CD4-positive, alpha-beta T cell (primary cell): Measurements from ENCODE around the gene KLHL18. TPM values are rescaled to one million over a fixed set of nuclear protein-coding genes. Genes with fewer than 3 reads are reported as not detected.

ENCODE experiments used
- ATAC-seq: fragments of 200-7000 bp; cut with Tn5 transposase; one replicate; pipeline ENCODE4 v1.10.0; 2022; ENCODE audit warnings: mild to moderate bottlenecking; ENCODE audit not compliant: poor library complexity
- CTCF ChIA-PET: fragments of 350-600 bp; sonication (Branson Sonifier 250); formaldehyde crosslinking; loops from one replicate; lab custom pipeline; 2021; ENCODE audit warnings: antibody characterized with exemption, inconsistent platforms; lab: Charles Lee
- POLR2A ChIA-PET: fragments of 350-600 bp; sonication (Branson Sonifier 250); formaldehyde crosslinking; loops from one replicate; lab custom pipeline; 2021; ENCODE audit warnings: antibody characterized with exemption, inconsistent platforms; lab: Charles Lee
- DNase-seq, 14 experiments: peaks; one replicate each; pipeline ENCODE4 v3.0.0-alpha.2; 2013 to 2020; ENCODE audit warnings: mixed read lengths in 2 of 14
- H3K27ac ChIP-seq, 2 donors: one replicate each; pipeline versions ENCODE4 v1.5.1 to v1.7.0; 2013; ENCODE audit warnings: low read length in 2 of 2, low read depth in 1 of 2, mild to moderate bottlenecking in 1 of 2
- H3K27me3 ChIP-seq, 2 experiments: 1 replicate in 1 of 2; 2 replicates in 1 of 2; pipeline versions ENCODE4 v1.6.1 to v1.7.0; 2013; ENCODE audit warnings: low read length in 2 of 2, control low read depth in 1 of 2, mild to moderate bottlenecking in 1 of 2, moderate library complexity in 1 of 2; ENCODE audit not compliant: insufficient read depth in 2 of 2, control insufficient read depth in 1 of 2
- H3K36me3 ChIP-seq: one replicate; pipeline ENCODE4 v1.6.1; 2013; ENCODE audit warnings: low read length, control low read depth; ENCODE audit not compliant: insufficient read depth
- H3K4me1 ChIP-seq: one replicate; pipeline ENCODE4 v1.6.1; 2013; ENCODE audit warnings: low read length, control low read depth; ENCODE audit not compliant: insufficient read depth
- H3K4me3 ChIP-seq: one replicate; pipeline ENCODE4 v1.5.1; 2013; ENCODE audit warnings: mild to moderate bottlenecking, low read length, moderate library complexity
- H3K9me3 ChIP-seq, 2 experiments: 1 replicate in 1 of 2; 2 replicates in 1 of 2; pipeline versions ENCODE4 v1.6.1 to v1.7.0; 2013; ENCODE audit warnings: low read length in 2 of 2, mild to moderate bottlenecking in 2 of 2, control low read depth in 1 of 2, moderate library complexity in 1 of 2; ENCODE audit not compliant: control insufficient read depth in 1 of 2, insufficient read depth in 1 of 2
- H3K27ac Mint-ChIP-seq: one replicate; pipeline ENCODE4 v1.8.0; 2020; ENCODE audit warnings: mixed read lengths
- H3K27me3 Mint-ChIP-seq: one replicate; pipeline ENCODE4 v1.8.0; 2021; ENCODE audit warnings: mixed read lengths
- H3K36me3 Mint-ChIP-seq: one replicate; pipeline ENCODE4 v1.8.0; 2021; ENCODE audit warnings: low read depth, mixed read lengths
- H3K4me1 Mint-ChIP-seq: one replicate; pipeline ENCODE4 v1.8.0; 2021; ENCODE audit warnings: low read depth, mixed read lengths
- H3K4me3 Mint-ChIP-seq: one replicate; pipeline ENCODE4 v1.8.0; 2020; ENCODE audit warnings: mild to moderate bottlenecking, mixed read lengths
- H3K9me3 Mint-ChIP-seq: one replicate; pipeline ENCODE4 v1.8.0; 2020; ENCODE audit warnings: mixed read lengths
- CTCF ChIP-seq: fragments of 200-600 bp; IDR thresholded peaks from one replicate; pipeline ENCODE4 v1.8.0; 2022; ENCODE audit warnings: antibody characterized with exemption, mild to moderate bottlenecking
- intact Hi-C, 2 experiments: fragments of 100-400 bp; cut with DNase I in 1 of 2; cut with micrococcal nuclease in 1 of 2; formaldehyde crosslinking; loops; one replicate each; pipeline versions ENCODE4 v1.15.1 to v1.9.0; 2023 to 2025; cut with DNase I, micrococcal nuclease
- total RNA-seq, 174 experiments: library from RNA in 2 of 174; stranded (reverse) in 2 of 174; gene quantifications; one replicate each; pipeline ENCODE4 v1.2.3 and lab custom pipeline; 2021 to 2026

KLHL18 gene
- total RNA-seq, 2 experiments from 2014 or later: 43.3 to 43.7 TPM

- Histone ChIP-seq H3K36me3 (no peaks in the 10 kb centered on the region), H3K27ac (no peak overlapping the region), H3K4me3 (no peak overlapping the region), H3K4me1 (peaks cover 5% of the 10 kb centered on the region), H3K9me3 (no peaks in the 10 kb centered on the region), H3K27me3 (no peaks in the 10 kb centered on the region)
- TF ChIP-seq CTCF: peak; percentile 26
- H3K27ac Mint-ChIP-seq: no peak overlapping the region
- H3K4me3 Mint-ChIP-seq: no peak overlapping the region
- no peaks in the 10 kb centered on the region for H3K9me3 Mint-ChIP-seq
- ATAC-seq (no peak), DNase-seq (peak in 12 of 14 experiments; percentile 7 to 60 (median 22))
- H3K27me3 Mint-ChIP-seq: no peaks in the 10 kb centered on the region
- H3K4me1 Mint-ChIP-seq: no peaks in the 10 kb centered on the region
- intact Hi-C loops: loop anchor here in 1 of 2 experiments (2.0 to 5.0 kb wide), 2 partner anchors 504 to 664 kb away; no protein-coding TSS in a partner anchor
- no peaks in the 10 kb centered on the region for H3K36me3 Mint-ChIP-seq
- POLR2A ChIA-PET: no interaction called here
- CTCF ChIA-PET: no interaction called here
Observed at GRCh38 chr3:47370887-47371697, 88.3 kb downstream of the KLHL18 start.

- Histone ChIP-seq H3K27ac (no peak overlapping the region), H3K36me3 (no peaks in the 10 kb centered on the region), H3K4me1 (peaks cover 10% of the 10 kb centered on the region), H3K9me3 (no peaks in the 10 kb centered on the region), H3K27me3 (no peaks in the 10 kb centered on the region), H3K4me3 (no peak overlapping the region)
- TF ChIP-seq CTCF: no peak
- POLR2A ChIA-PET: no interaction called here
- H3K36me3 Mint-ChIP-seq: no peaks in the 10 kb centered on the region
- H3K27me3 Mint-ChIP-seq: no peaks in the 10 kb centered on the region
- DNase-seq: no peak
- intact Hi-C loops: loop anchor here in 1 of 2 experiments (5.0 kb wide), 1 partner anchor 667 kb away; no protein-coding TSS in a partner anchor
- CTCF ChIA-PET: no interaction called here
- H3K4me1 Mint-ChIP-seq: peaks cover 9% of the 10 kb centered on the region
- no peak for ATAC-seq
- no peaks in the 10 kb centered on the region for H3K9me3 Mint-ChIP-seq
- H3K27ac Mint-ChIP-seq: no peak overlapping the region
- no peak overlapping the region for H3K4me3 Mint-ChIP-seq
Observed at GRCh38 chr3:47374587-47374986, 91.8 kb downstream of the KLHL18 start.

- Histone ChIP-seq H3K4me3 (no peak overlapping the region), H3K27ac (no peak overlapping the region), H3K9me3 (no peaks in the 10 kb centered on the region), H3K36me3 (no peaks in the 10 kb centered on the region), H3K4me1 (peaks cover 15% of the 10 kb centered on the region), H3K27me3 (no peaks in the 10 kb centered on the region)
- DNase-seq (no peak), ATAC-seq (no peak)
- TF ChIP-seq CTCF: no peak
- no peak overlapping the region for H3K4me3 Mint-ChIP-seq
- no peaks in the 10 kb centered on the region for H3K27me3 Mint-ChIP-seq
- H3K27ac Mint-ChIP-seq: no peak overlapping the region
- intact Hi-C loops: no loop called here
- H3K9me3 Mint-ChIP-seq: no peaks in the 10 kb centered on the region
- ChIA-PET CTCF (no interaction called here), POLR2A (no interaction called here)
- peaks cover 4% of the 10 kb centered on the region for H3K36me3 Mint-ChIP-seq
- peaks cover 21% of the 10 kb centered on the region for H3K4me1 Mint-ChIP-seq
Observed at GRCh38 chr3:47376393-47376792, 93.6 kb downstream of the KLHL18 start.
